ENCODE results near the gene SERTM2. TPM values are rescaled to one million over a fixed set of nuclear protein-coding genes. Genes with fewer than 3 reads are reported as not detected.

Gene SERTM2
- total RNA-seq, 1 donor from 2014 or later: not detected

- Mint-ChIP-seq H3K36me3 (ENCODE audit: unreplicated experiment) (no peaks in the 10 kb centered on the region), H3K4me1 (ENCODE audit: low read depth, unreplicated experiment) (peaks cover 19% of the 10 kb centered on the region), H3K4me3 (ENCODE audit: unreplicated experiment) (no peak overlapping the region), H3K27me3 (ENCODE audit: unreplicated experiment) (no peaks in the 10 kb centered on the region), H3K27ac (ENCODE audit: unreplicated experiment) (no peak overlapping the region), H3K9me3 (ENCODE audit: unreplicated experiment) (no peaks in the 10 kb centered on the region)
- TF ChIP-seq CTCF (IDR thresholded peaks at IDR 0.05; ENCODE audit: partially characterized antibody, unreplicated experiment): no peak
- no peak for DNase-seq
Measured at GRCh38 chrX:111515298-111515697, 3.9 kb downstream of the SERTM2 start.

GRCh38 chrX:111518667-111519066 lies 7.2 kb downstream of the SERTM2 start:
- Mint-ChIP-seq H3K36me3 (ENCODE audit: unreplicated experiment) (no peaks in the 10 kb centered on the region), H3K4me1 (ENCODE audit: low read depth, unreplicated experiment) (peaks cover 20% of the 10 kb centered on the region), H3K9me3 (ENCODE audit: unreplicated experiment) (no peaks in the 10 kb centered on the region), H3K27me3 (ENCODE audit: unreplicated experiment) (no peaks in the 10 kb centered on the region), H3K4me3 (ENCODE audit: unreplicated experiment) (no peak overlapping the region), H3K27ac (ENCODE audit: unreplicated experiment) (peak overlapping the region; percentile 78)
- DNase-seq: no peak
- TF ChIP-seq CTCF (IDR thresholded peaks at IDR 0.05; ENCODE audit: partially characterized antibody, unreplicated experiment): no peak

GRCh38 chrX:111519215-111519614 lies 7.8 kb downstream of the SERTM2 start:
- Mint-ChIP-seq H3K4me1 (ENCODE audit: low read depth, unreplicated experiment) (peaks cover 20% of the 10 kb centered on the region), H3K36me3 (ENCODE audit: unreplicated experiment) (no peaks in the 10 kb centered on the region)
- no peak for DNase-seq

GRCh38 chrX:111520506-111520905 lies 9.1 kb downstream of the SERTM2 start:
- Mint-ChIP-seq H3K27ac (ENCODE audit: unreplicated experiment) (no peak overlapping the region), H3K4me1 (ENCODE audit: low read depth, unreplicated experiment) (peaks cover 20% of the 10 kb centered on the region), H3K9me3 (ENCODE audit: unreplicated experiment) (no peaks in the 10 kb centered on the region), H3K4me3 (ENCODE audit: unreplicated experiment) (no peak overlapping the region), H3K36me3 (ENCODE audit: unreplicated experiment) (no peaks in the 10 kb centered on the region), H3K27me3 (ENCODE audit: unreplicated experiment) (no peaks in the 10 kb centered on the region)
- no peak for TF ChIP-seq CTCF (IDR thresholded peaks at IDR 0.05; ENCODE audit: partially characterized antibody, unreplicated experiment)
- no peak for DNase-seq

More at GRCh38 chrX:111519215-111519614, 7.8 kb downstream of the SERTM2 start:
- Mint-ChIP-seq H3K27ac (ENCODE audit: unreplicated experiment) (peak overlapping the region; percentile 78), H3K9me3 (ENCODE audit: unreplicated experiment) (no peaks in the 10 kb centered on the region), H3K27me3 (ENCODE audit: unreplicated experiment) (no peaks in the 10 kb centered on the region), H3K4me3 (ENCODE audit: unreplicated experiment) (no peak overlapping the region)
- no peak for TF ChIP-seq CTCF (IDR thresholded peaks at IDR 0.05; ENCODE audit: partially characterized antibody, unreplicated experiment)

GRCh38 chrX:111521169-111521568 lies 9.7 kb downstream of the SERTM2 start:
- TF ChIP-seq CTCF (IDR thresholded peaks at IDR 0.05; ENCODE audit: partially characterized antibody, unreplicated experiment): no peak
- H3K4me3 Mint-ChIP-seq (ENCODE audit: unreplicated experiment): peak overlapping the region; percentile 11
- peaks cover 20% of the 10 kb centered on the region for H3K4me1 Mint-ChIP-seq (ENCODE audit: low read depth, unreplicated experiment)
- no peak for DNase-seq
- H3K36me3 Mint-ChIP-seq (ENCODE audit: unreplicated experiment): no peaks in the 10 kb centered on the region
- H3K27me3 Mint-ChIP-seq (ENCODE audit: unreplicated experiment): no peaks in the 10 kb centered on the region
- H3K9me3 Mint-ChIP-seq (ENCODE audit: unreplicated experiment): no peaks in the 10 kb centered on the region
- no peak overlapping the region for H3K27ac Mint-ChIP-seq (ENCODE audit: unreplicated experiment)

Measured in glutamatergic neuron (in vitro differentiated cells).